Heart left ventricle (tissue), 13 donors: ENCODE results near the gene UBALD2.

Experiments
- CTCF ChIP-seq, 12 donors: fragments of 200-600 bp; sonication (generic) in 4 of 12; IDR thresholded peaks; one replicate each; pipeline versions ENCODE4 v1.5.0 to v1.8.0; 2018 to 2022; ENCODE audit warnings: antibody characterized with exemption in 12 of 12, mild to moderate bottlenecking in 5 of 12
- POLR2A ChIP-seq, 2 donors: fragments of 450-650 bp; IDR thresholded peaks; one replicate each; pipeline ENCODE4 v1.6.1; 2017; ENCODE audit warnings: antibody characterized with exemption in 2 of 2, mild to moderate bottlenecking in 2 of 2, moderate library complexity in 2 of 2
- donor health status: ischemic (EF 13 %, LVEDD 7.1; RV severe dilation, severe dysfunction).
- donor health status: DM: no; HTN: yes; CAD: no.
- donor health status: DM: no; HTN: no; CAD: no.
- donor health status: ischemic (EF 25% LVEDD 6.9; RV normal size, moderate dysfunction).
- donor health status: ischemic (EF 25% LVEDD 5.7; RV mildly dilated, moderate dysfunction).
- donor health status: ischemic (EF 35%, LVEDD 5.7; RV mildly dilated, moderate dysfunction).
- donor health status: nonischemic (EF 11% LVEDD 7.7; RV severe dilation, severe dysfunction).
- donor health status: DM: yes; HTN: yes; CAD: no.
- donor health status: PGD.
- donor health status: ischemic (EF 29% LVEDD 5.4; RV normal size, mild dysfunction).
- donor health status: nonischemic (EF 23%, LVEDD 6.1; RV moderate dilation, normal function).

DNA sequence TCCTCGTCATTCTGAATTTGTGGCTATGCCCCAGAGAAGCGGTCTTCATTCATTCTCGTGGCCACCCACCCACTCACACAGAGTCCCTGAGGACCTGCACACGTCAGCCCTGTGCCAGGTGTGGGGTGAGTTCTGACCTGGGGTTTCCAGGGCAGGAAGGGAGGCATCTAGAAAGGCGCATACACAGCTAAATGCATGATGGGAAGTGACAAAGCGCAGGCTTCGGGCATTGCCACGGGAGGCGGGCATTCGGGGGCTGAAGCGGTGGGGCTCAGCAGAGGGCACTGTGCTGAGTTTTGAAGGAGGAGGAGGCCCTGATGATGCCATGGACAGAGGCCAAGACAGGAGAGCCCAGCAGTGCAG is 10.9 kb downstream of the UBALD2 start:
- TF ChIP-seq CTCF (IDR thresholded peaks at IDR 0.05) (no peak), POLR2A (IDR thresholded peaks at IDR 0.05) (no peak)
